ENCODE results near the gene MYOCOS.

GRCh38 chr1:171616586-171616985 lies 5.5 kb upstream of the MYOCOS start:
- no peak for TF ChIP-seq CTCF (conservative IDR thresholded peaks at IDR 0.05; ENCODE audit: low read depth, low read length)
- TF ChIP-seq EZH2phosphoT487 (IDR thresholded peaks at IDR 0.05; ENCODE audit: borderline replicate concordance, low read length), result no peak
- no peak for TF ChIP-seq EZH2 (IDR thresholded peaks at IDR 0.05; ENCODE audit: low read length, unreplicated experiment)
